ENCODE data around the gene SLC4A5.

SLC4A5 gene

GRCh38 chr2:74235041-74235440 is 108.2 kb downstream of the SLC4A5 start:
- TF ChIP-seq SIN3A (IDR thresholded peaks at IDR 0.05; ENCODE audit: borderline replicate concordance, insufficient read depth, low read length): no peak
- no peak for TF ChIP-seq FOXP2 (optimal IDR thresholded peaks at IDR 0.05; ENCODE audit: borderline replicate concordance, extremely low read depth, extremely low read length, insufficient read depth)
- TF ChIP-seq, protein P1, sequence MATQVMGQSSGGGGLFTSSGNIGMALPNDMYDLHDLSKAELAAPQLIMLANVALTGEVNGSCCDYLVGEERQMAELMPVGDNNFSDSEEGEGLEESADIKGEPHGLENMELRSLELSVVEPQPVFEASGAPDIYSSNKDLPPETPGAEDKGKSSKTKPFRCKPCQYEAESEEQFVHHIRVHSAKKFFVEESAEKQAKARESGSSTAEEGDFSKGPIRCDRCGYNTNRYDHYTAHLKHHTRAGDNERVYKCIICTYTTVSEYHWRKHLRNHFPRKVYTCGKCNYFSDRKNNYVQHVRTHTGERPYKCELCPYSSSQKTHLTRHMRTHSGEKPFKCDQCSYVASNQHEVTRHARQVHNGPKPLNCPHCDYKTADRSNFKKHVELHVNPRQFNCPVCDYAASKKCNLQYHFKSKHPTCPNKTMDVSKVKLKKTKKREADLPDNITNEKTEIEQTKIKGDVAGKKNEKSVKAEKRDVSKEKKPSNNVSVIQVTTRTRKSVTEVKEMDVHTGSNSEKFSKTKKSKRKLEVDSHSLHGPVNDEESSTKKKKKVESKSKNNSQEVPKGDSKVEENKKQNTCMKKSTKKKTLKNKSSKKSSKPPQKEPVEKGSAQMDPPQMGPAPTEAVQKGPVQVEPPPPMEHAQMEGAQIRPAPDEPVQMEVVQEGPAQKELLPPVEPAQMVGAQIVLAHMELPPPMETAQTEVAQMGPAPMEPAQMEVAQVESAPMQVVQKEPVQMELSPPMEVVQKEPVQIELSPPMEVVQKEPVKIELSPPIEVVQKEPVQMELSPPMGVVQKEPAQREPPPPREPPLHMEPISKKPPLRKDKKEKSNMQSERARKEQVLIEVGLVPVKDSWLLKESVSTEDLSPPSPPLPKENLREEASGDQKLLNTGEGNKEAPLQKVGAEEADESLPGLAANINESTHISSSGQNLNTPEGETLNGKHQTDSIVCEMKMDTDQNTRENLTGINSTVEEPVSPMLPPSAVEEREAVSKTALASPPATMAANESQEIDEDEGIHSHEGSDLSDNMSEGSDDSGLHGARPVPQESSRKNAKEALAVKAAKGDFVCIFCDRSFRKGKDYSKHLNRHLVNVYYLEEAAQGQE (IDR thresholded peaks at IDR 0.05; ENCODE audit: insufficient read depth in 1 of 2, low read depth in 2 of 2, low read length in 2 of 2): no peak
- no peak for TF ChIP-seq POLR2AphosphoS5 (IDR thresholded peaks at IDR 0.05; ENCODE audit: low read depth, low read length)
- TF ChIP-seq TAF1 (IDR thresholded peaks at IDR 0.05; ENCODE audit: borderline replicate concordance, insufficient read depth, low read length): no peak

- TF ChIP-seq TAF1 (IDR thresholded peaks at IDR 0.05; ENCODE audit: borderline replicate concordance, insufficient read depth, low read length) (no peak), FOXP2 (optimal IDR thresholded peaks at IDR 0.05; ENCODE audit: borderline replicate concordance, extremely low read depth, extremely low read length, insufficient read depth) (no peak), SIN3A (IDR thresholded peaks at IDR 0.05; ENCODE audit: borderline replicate concordance, insufficient read depth, low read length) (no peak), POLR2AphosphoS5 (IDR thresholded peaks at IDR 0.05; ENCODE audit: low read depth, low read length) (no peak)
- TF ChIP-seq, protein P1 (IDR thresholded peaks at IDR 0.05; ENCODE audit: insufficient read depth in 1 of 2, low read depth in 2 of 2, low read length in 2 of 2): no peak
These were observed 109.6 kb downstream of the SLC4A5 start for GRCh38 chr2:74233648-74234047.

DNA sequence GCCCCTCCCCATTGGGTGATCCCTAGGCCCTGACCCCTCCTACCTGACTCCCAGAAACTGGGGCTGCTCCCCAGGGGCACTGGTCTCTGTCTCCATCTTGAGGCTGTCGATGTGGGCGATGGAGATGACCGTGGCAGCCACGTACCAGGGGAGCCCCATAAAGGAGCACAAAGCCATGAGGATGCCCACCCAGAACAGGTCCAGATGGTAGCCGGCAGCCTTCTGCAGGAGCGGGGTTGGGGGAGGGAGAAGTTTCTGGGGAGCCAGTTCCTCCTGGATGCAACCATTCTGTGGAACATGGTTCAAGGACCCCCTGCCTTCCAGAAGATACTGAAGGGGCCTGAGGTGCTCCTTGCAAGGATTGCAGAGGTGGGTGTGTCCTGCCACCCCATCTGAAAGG is 110.8 kb downstream of the SLC4A5 start:
- TF ChIP-seq TAF1 (IDR thresholded peaks at IDR 0.05; ENCODE audit: borderline replicate concordance, insufficient read depth, low read length): no peak
- no peak for TF ChIP-seq POLR2AphosphoS5 (IDR thresholded peaks at IDR 0.05; ENCODE audit: low read depth, low read length)
- TF ChIP-seq FOXP2 (optimal IDR thresholded peaks at IDR 0.05; ENCODE audit: borderline replicate concordance, extremely low read depth, extremely low read length, insufficient read depth): no peak
- TF ChIP-seq, protein P1 (IDR thresholded peaks at IDR 0.05; ENCODE audit: insufficient read depth in 1 of 2, low read depth in 2 of 2, low read length in 2 of 2): no peak
- TF ChIP-seq SIN3A (IDR thresholded peaks at IDR 0.05; ENCODE audit: borderline replicate concordance, insufficient read depth, low read length): no peak

DNA sequence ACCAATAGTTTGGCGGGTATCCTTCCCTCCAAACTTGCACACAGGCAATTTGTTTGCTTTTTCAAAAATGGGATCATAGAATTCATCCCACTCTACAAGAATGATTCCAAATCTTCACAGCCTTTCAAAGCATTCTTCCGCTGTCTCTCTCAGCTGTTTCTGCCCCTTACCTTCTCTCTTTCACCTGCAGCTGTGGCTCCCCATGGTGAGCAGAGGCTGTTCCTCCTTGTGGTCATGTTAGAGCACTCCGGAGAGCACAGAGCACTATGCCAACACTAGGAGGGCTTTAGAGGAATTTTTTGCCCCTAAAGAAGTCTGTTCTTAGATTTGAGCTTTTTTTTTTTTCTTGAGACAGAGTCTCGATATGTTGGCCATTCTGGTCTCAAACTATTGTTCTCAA is 114.4 kb downstream of the SLC4A5 start:
- TF ChIP-seq POLR2AphosphoS5 (IDR thresholded peaks at IDR 0.05; ENCODE audit: low read depth, low read length) (no peak), TAF1 (IDR thresholded peaks at IDR 0.05; ENCODE audit: borderline replicate concordance, insufficient read depth, low read length) (no peak), FOXP2 (optimal IDR thresholded peaks at IDR 0.05; ENCODE audit: borderline replicate concordance, extremely low read depth, extremely low read length, insufficient read depth) (no peak)
- TF ChIP-seq, protein P1 (IDR thresholded peaks at IDR 0.05; ENCODE audit: insufficient read depth in 1 of 2, low read depth in 2 of 2, low read length in 2 of 2): no peak

GRCh38 chr2:74227646-74228045 is 115.6 kb downstream of the SLC4A5 start:
- TF ChIP-seq TAF1 (IDR thresholded peaks at IDR 0.05; ENCODE audit: borderline replicate concordance, insufficient read depth, low read length): no peak
- TF ChIP-seq, protein P1 (IDR thresholded peaks at IDR 0.05; ENCODE audit: insufficient read depth in 1 of 2, low read depth in 2 of 2, low read length in 2 of 2): no peak
- no peak for TF ChIP-seq SIN3A (IDR thresholded peaks at IDR 0.05; ENCODE audit: borderline replicate concordance, insufficient read depth, low read length)
- TF ChIP-seq FOXP2 (optimal IDR thresholded peaks at IDR 0.05; ENCODE audit: borderline replicate concordance, extremely low read depth, extremely low read length, insufficient read depth): no peak
- no peak for TF ChIP-seq POLR2AphosphoS5 (IDR thresholded peaks at IDR 0.05; ENCODE audit: low read depth, low read length)
